Osteoblast (primary cell): ENCODE data around the gene VPS4A. TPM values are rescaled to one million over a fixed set of nuclear protein-coding genes. Genes with fewer than 3 reads are reported as not detected.

Experiments
- DNase-seq: peaks from one replicate; pipeline ENCODE4 v3.0.0; 2011; ENCODE audit warnings: low spot score, mixed read lengths; ENCODE audit not compliant: insufficient read length; ENCODE audit errors: missing footprints
- H2AFZ ChIP-seq: 2 replicates; pipeline ENCODE4 v1.6.0; 2011; ENCODE audit warnings: mild to moderate bottlenecking, low read length
- H3K27ac ChIP-seq: 2 replicates; pipeline ENCODE4 v1.5.1; 2011; ENCODE audit warnings: mild to moderate bottlenecking, low read depth, low read length, moderate library complexity
- H3K27me3 ChIP-seq: 2 replicates; pipeline ENCODE4 v1.6.0; 2012; ENCODE audit warnings: mild to moderate bottlenecking, control low read depth, inconsistent platforms, low read length, moderate library complexity; ENCODE audit not compliant: insufficient read depth
- H3K36me3 ChIP-seq: 2 replicates; pipeline ENCODE4 v1.5.1; 2011; ENCODE audit warnings: mild to moderate bottlenecking, low read length, control low read depth, moderate library complexity; ENCODE audit not compliant: insufficient read depth
- H3K4me1 ChIP-seq: 2 replicates; pipeline ENCODE4 v1.5.1; 2011; ENCODE audit warnings: mild to moderate bottlenecking, low read length, control low read depth, moderate library complexity; ENCODE audit not compliant: insufficient read depth
- H3K4me2 ChIP-seq: 2 replicates; pipeline ENCODE4 v1.6.0; 2011; ENCODE audit warnings: mild to moderate bottlenecking, low read length; ENCODE audit not compliant: insufficient read depth
- H3K4me3 ChIP-seq: fragments of 200-600 bp; sonication (generic); 3 replicates; pipeline ENCODE4 v1.5.1; 2012; ENCODE audit warnings: mild to moderate bottlenecking, low read length, inconsistent platforms; ENCODE audit not compliant: insufficient read depth
- H3K79me2 ChIP-seq: 2 replicates; pipeline ENCODE4 v1.6.0; 2012; ENCODE audit warnings: mild to moderate bottlenecking, low read length, control low read depth, inconsistent platforms; ENCODE audit not compliant: insufficient read depth
- H3K9me3 ChIP-seq: 2 replicates; pipeline ENCODE4 v1.5.1; 2011; ENCODE audit warnings: low read depth, low read length, control low read depth
- H4K20me1 ChIP-seq: 2 replicates; pipeline ENCODE4 v1.6.0; 2012; ENCODE audit warnings: mild to moderate bottlenecking, low read length, control low read depth; ENCODE audit not compliant: insufficient read depth
- CTCF ChIP-seq: IDR thresholded peaks from 2 replicates; pipeline ENCODE4 v1.5.1; 2011; ENCODE audit warnings: mild to moderate bottlenecking, low read depth, low read length, moderate library complexity; ENCODE audit errors: extremely low read depth
- total RNA-seq: library from RNA; depleted of rRNA; stranded (reverse); fragments of >200 nt; gene quantifications from 2 replicates; pipeline ENCODE4 v1.2.3, GENCODE V29; 2012

Gene VPS4A
- total RNA-seq, 1 donor: 32.6 TPM

- H3K27me3 ChIP-seq: no peaks in the 10 kb centered on the region
- H3K4me2 ChIP-seq: no peak overlapping the region
- H3K4me1 ChIP-seq: no peaks in the 10 kb centered on the region
- H3K79me2 ChIP-seq: no peaks in the 10 kb centered on the region
- no peak for TF ChIP-seq CTCF
- peaks cover 27% of the 10 kb centered on the region for H3K36me3 ChIP-seq
- no peak overlapping the region for H2AFZ ChIP-seq
- H4K20me1 ChIP-seq: no peaks in the 10 kb centered on the region
- no peak overlapping the region for H3K4me3 ChIP-seq
- no peaks in the 10 kb centered on the region for H3K9me3 ChIP-seq
- H3K27ac ChIP-seq: no peak overlapping the region
- DNase-seq: no peak
Observed at GRCh38 chr16:69301187-69301586, 10.0 kb upstream of the VPS4A start.

GRCh38 chr16:69301861-69302260 lies 9.3 kb upstream of the VPS4A start:
- no peak overlapping the region for H3K4me3 ChIP-seq
- TF ChIP-seq CTCF: no peak
- H3K4me1 ChIP-seq: no peaks in the 10 kb centered on the region
- H3K36me3 ChIP-seq: peaks cover 27% of the 10 kb centered on the region
- H3K9me3 ChIP-seq: no peaks in the 10 kb centered on the region
- DNase-seq: no peak
- no peaks in the 10 kb centered on the region for H4K20me1 ChIP-seq
- no peak overlapping the region for H2AFZ ChIP-seq
- no peaks in the 10 kb centered on the region for H3K79me2 ChIP-seq
- H3K27ac ChIP-seq: no peak overlapping the region
- H3K27me3 ChIP-seq: no peaks in the 10 kb centered on the region
- no peak overlapping the region for H3K4me2 ChIP-seq

GRCh38 chr16:69302301-69302700 lies 8.8 kb upstream of the VPS4A start:
- Histone ChIP-seq H3K36me3 (peaks cover 27% of the 10 kb centered on the region), H3K4me2 (no peak overlapping the region), H3K79me2 (no peaks in the 10 kb centered on the region), H3K9me3 (no peaks in the 10 kb centered on the region), H3K4me1 (no peaks in the 10 kb centered on the region), H4K20me1 (no peaks in the 10 kb centered on the region), H3K4me3 (no peak overlapping the region), H3K27me3 (no peaks in the 10 kb centered on the region), H2AFZ (no peak overlapping the region), H3K27ac (no peak overlapping the region)
- no peak for TF ChIP-seq CTCF
- no peak for DNase-seq

- no peak for DNase-seq
Observed at GRCh38 chr16:69306031-69306430, 5.1 kb upstream of the VPS4A start.

More at GRCh38 chr16:69306031-69306430, 5.1 kb upstream of the VPS4A start:
- Histone ChIP-seq H4K20me1 (no peaks in the 10 kb centered on the region), H3K9me3 (no peaks in the 10 kb centered on the region), H3K4me1 (no peaks in the 10 kb centered on the region), H3K27me3 (no peaks in the 10 kb centered on the region), H2AFZ (no peak overlapping the region), H3K27ac (no peak overlapping the region), H3K36me3 (peaks cover 12% of the 10 kb centered on the region), H3K79me2 (no peaks in the 10 kb centered on the region), H3K4me3 (no peak overlapping the region), H3K4me2 (no peak overlapping the region)
- no peak for TF ChIP-seq CTCF
